ENCODE measurements around the gene SLC25A4.
"Not testable (repeated sequence)": the region's sequence is repeated elsewhere in the genome, so short reads cannot be mapped to it uniquely, and the experiment has no call there.

SLC25A4 gene

GRCh38 chr4:185196437-185196836 lies 53.4 kb downstream of the SLC25A4 start:
- no peak overlapping the region for H3K27ac ChIP-seq
- POLR2A ChIA-PET (ENCODE audit: low non-redundant PET) = no interaction called here
- DNase-seq (ENCODE audit: low spot score) = no peak
- TF ChIP-seq CTCF (conservative IDR thresholded peaks at IDR 0.05; ENCODE audit: low read depth) = no peak
- CTCF ChIA-PET = interaction anchor here (0.7 to 1.2 kb wide), 2 partner anchors 13 to 115 kb away, joined by 3 to 4 read pairs; no protein-coding TSS in a partner anchor

- POLR2A ChIA-PET (ENCODE audit: low non-redundant PET); DNase-seq (ENCODE audit: low spot score); H3K27ac ChIP-seq: not testable (repeated sequence)
- CTCF ChIA-PET = interaction anchor here (0.8 kb wide), 1 partner anchor 14 kb away, joined by 4 read pairs; no protein-coding TSS in a partner anchor
Observed at GRCh38 chr4:185198189-185198588, 55.1 kb downstream of the SLC25A4 start.

Data from RWPE1 (cell line).